Measurements from ENCODE around the gene DUSP22.
A peak's percentile ranks its signal among the peaks of the same experiment; 100 is the strongest.

Gene DUSP22

GRCh38 chr6:344816-345340, 52.6 kb downstream of the DUSP22 start:
- in situ Hi-C loops (cut with HindIII; ENCODE audit: low sequenced_read_pairs), result no loop called here
- H3K4me3 ChIP-seq (ENCODE audit: low read depth, low read length), result no peak overlapping the region
- peak; percentile 64 for DNase-seq (ENCODE audit: low read depth)
- TF ChIP-seq, protein P1, sequence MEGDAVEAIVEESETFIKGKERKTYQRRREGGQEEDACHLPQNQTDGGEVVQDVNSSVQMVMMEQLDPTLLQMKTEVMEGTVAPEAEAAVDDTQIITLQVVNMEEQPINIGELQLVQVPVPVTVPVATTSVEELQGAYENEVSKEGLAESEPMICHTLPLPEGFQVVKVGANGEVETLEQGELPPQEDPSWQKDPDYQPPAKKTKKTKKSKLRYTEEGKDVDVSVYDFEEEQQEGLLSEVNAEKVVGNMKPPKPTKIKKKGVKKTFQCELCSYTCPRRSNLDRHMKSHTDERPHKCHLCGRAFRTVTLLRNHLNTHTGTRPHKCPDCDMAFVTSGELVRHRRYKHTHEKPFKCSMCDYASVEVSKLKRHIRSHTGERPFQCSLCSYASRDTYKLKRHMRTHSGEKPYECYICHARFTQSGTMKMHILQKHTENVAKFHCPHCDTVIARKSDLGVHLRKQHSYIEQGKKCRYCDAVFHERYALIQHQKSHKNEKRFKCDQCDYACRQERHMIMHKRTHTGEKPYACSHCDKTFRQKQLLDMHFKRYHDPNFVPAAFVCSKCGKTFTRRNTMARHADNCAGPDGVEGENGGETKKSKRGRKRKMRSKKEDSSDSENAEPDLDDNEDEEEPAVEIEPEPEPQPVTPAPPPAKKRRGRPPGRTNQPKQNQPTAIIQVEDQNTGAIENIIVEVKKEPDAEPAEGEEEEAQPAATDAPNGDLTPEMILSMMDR (IDR thresholded peaks at IDR 0.05; ENCODE audit: low read depth, low read length, missing control alignments), result no peak

GRCh38 chr6:345747-346385, 53.6 kb downstream of the DUSP22 start:
- in situ Hi-C loops (cut with HindIII; ENCODE audit: low sequenced_read_pairs), result no loop called here
- TF ChIP-seq, protein P1 (IDR thresholded peaks at IDR 0.05; ENCODE audit: low read depth, low read length, missing control alignments), result no peak
- no peak overlapping the region for H3K4me3 ChIP-seq (ENCODE audit: low read depth, low read length)
- DNase-seq (ENCODE audit: low read depth), result no peak

GRCh38 chr6:346386-347030, 54.2 kb downstream of the DUSP22 start:
- in situ Hi-C loops (cut with HindIII; ENCODE audit: low sequenced_read_pairs), result no loop called here
- DNase-seq (ENCODE audit: low read depth), result peak; percentile 34
- TF ChIP-seq, protein P1 (IDR thresholded peaks at IDR 0.05; ENCODE audit: low read depth, low read length, missing control alignments), result no peak
- no peak overlapping the region for H3K4me3 ChIP-seq (ENCODE audit: low read depth, low read length)

DNA sequence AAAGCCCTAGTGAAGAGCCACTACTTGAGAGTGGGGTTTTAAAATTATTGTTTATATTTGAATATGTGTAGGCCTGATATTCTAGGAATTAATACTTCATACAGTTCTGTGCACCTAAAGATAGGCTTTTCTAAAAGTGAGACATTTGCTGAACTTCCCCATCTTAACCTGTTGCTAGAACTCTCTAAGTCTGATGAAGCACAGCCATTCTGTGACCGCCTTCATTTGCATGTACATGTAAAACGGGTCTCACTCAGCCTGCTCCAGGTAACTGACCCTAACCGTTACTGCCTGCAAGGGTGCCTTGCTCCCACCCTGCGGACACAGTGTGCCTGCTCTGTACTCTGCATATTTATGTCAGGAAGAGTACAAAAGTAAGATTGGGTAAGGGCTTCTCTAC, 54.9 kb downstream of the DUSP22 start:
- in situ Hi-C loops (cut with HindIII; ENCODE audit: low sequenced_read_pairs), result no loop called here
- H3K4me3 ChIP-seq (ENCODE audit: low read depth, low read length), result no peak overlapping the region
- TF ChIP-seq, protein P1 (IDR thresholded peaks at IDR 0.05; ENCODE audit: low read depth, low read length, missing control alignments), result no peak
- no peak for DNase-seq (ENCODE audit: low read depth)

GRCh38 chr6:347951-348859, 55.9 kb downstream of the DUSP22 start:
- H3K4me3 ChIP-seq (ENCODE audit: low read depth, low read length), result no peak overlapping the region
- in situ Hi-C loops (cut with HindIII; ENCODE audit: low sequenced_read_pairs), result no loop called here
- DNase-seq (ENCODE audit: low read depth), result no peak
- TF ChIP-seq, protein P1 (IDR thresholded peaks at IDR 0.05; ENCODE audit: low read depth, low read length, missing control alignments), result no peak

DNA sequence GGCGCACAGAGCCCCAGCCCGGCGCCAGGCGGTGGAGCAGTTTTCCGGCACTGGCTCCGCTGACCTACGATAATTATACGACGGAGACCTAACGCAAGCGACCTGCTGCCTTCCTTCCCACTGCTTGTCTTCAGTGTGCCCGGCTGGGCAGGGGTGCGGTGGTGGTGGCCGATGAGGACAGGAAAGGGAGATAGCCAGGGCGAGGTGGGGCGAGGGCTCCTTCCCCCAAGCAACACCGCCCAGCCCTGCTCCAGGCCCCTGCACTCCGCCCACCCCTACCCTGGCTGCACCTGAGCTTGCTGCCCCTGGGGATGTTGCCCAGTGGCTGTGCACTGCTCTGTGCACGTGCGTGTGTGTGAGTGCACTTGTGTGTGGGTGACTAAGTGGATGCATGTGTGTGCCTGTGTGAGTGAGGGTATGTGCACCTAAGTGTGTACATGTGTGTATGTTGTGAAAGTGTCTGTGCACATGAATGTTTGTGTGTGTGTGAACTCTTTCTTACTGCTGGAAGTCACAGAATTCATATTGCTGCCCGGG, 56.6 kb downstream of the DUSP22 start:
- DNase-seq (ENCODE audit: low read depth), result no peak
- in situ Hi-C loops (cut with HindIII; ENCODE audit: low sequenced_read_pairs), result no loop called here
- TF ChIP-seq, protein P1 (IDR thresholded peaks at IDR 0.05; ENCODE audit: low read depth, low read length, missing control alignments), result no peak
- H3K4me3 ChIP-seq (ENCODE audit: low read depth, low read length), result no peak overlapping the region
